MG63 (cell line): Measurements from ENCODE around the gene ZNF350. TPM values are rescaled to one million over a fixed set of nuclear protein-coding genes. Genes with fewer than 3 reads are reported as not detected.
"Not testable (repeated sequence)": the region's sequence is repeated elsewhere in the genome, so short reads cannot be mapped to it uniquely, and the experiment has no call there.

Experiments used
- DNase-seq: peaks from one replicate; pipeline ENCODE4 v3.0.0-alpha.2; 2020
- H3K27me3 ChIP-seq: fragments of 250-450 bp; sonication (Bioruptor Pico); 2 replicates; pipeline ENCODE4 v1.5.1; 2020; ENCODE audit warnings: mild to moderate bottlenecking, moderate library complexity
- H3K36me3 ChIP-seq: fragments of 250-450 bp; sonication (Bioruptor Pico); 2 replicates; pipeline ENCODE4 v1.5.1; 2020; ENCODE audit warnings: mild to moderate bottlenecking, moderate library complexity
- H3K4me3 ChIP-seq: fragments of 250-450 bp; sonication (Bioruptor Pico); 2 replicates; pipeline ENCODE4 v1.5.1; 2020; ENCODE audit warnings: mild to moderate bottlenecking, moderate library complexity
- H3K9me3 ChIP-seq: fragments of 250-450 bp; sonication (Bioruptor Pico); 2 replicates; pipeline ENCODE4 v1.5.1; 2020; ENCODE audit warnings: mild to moderate bottlenecking, moderate library complexity
- total RNA-seq: library from RNA; depleted of rRNA; stranded (reverse); fragments of >200 nt; shearing (Covaris generic); gene quantifications from 2 replicates; pipeline ENCODE4 v1.2.3, GENCODE V29; 2014; ENCODE audit warnings: low replicate concordance

Gene ZNF350
- total RNA-seq, 1 experiment from 2014 or later = 4.8 TPM

- Histone ChIP-seq H3K36me3 (peaks cover 11% of the 10 kb centered on the region), H3K4me3 (no peak overlapping the region), H3K27me3 (no peaks in the 10 kb centered on the region), H3K9me3 (peaks cover 25% of the 10 kb centered on the region)
- no peak for DNase-seq
These were observed 6.4 kb downstream of the ZNF350 start for GRCh38 chr19:51980116-51980736.

DNA sequence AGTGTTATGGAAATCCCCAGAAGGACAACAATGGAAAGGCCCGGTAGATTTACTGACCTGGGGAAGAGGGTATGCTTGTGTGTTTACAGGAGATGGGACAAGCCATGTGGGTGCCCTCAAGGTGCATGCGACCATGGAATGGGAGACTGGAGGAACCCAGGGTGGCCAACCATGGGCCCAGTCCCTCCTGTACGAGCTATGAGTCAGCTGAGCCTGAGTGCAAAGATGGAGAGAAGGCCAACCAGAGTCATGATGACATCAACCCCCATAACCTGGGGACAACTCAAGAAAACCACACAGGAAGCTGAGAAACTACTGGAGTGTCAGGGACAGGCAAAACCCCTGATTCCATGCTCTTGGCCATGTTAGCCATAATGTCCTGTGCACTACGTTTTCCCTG, 7.8 kb downstream of the ZNF350 start:
- H3K36me3 ChIP-seq = peaks cover 17% of the 10 kb centered on the region
- no peak for DNase-seq
- peaks cover 24% of the 10 kb centered on the region for H3K9me3 ChIP-seq
- no peaks in the 10 kb centered on the region for H3K27me3 ChIP-seq
- H3K4me3 ChIP-seq = no peak overlapping the region

- DNase-seq = no peak
- Histone ChIP-seq H3K27me3 (no peaks in the 10 kb centered on the region), H3K36me3 (peaks cover 32% of the 10 kb centered on the region), H3K4me3 (no peak overlapping the region), H3K9me3 (peaks cover 23% of the 10 kb centered on the region)
These were observed 9.3 kb downstream of the ZNF350 start for GRCh38 chr19:51977346-51977745.

DNA sequence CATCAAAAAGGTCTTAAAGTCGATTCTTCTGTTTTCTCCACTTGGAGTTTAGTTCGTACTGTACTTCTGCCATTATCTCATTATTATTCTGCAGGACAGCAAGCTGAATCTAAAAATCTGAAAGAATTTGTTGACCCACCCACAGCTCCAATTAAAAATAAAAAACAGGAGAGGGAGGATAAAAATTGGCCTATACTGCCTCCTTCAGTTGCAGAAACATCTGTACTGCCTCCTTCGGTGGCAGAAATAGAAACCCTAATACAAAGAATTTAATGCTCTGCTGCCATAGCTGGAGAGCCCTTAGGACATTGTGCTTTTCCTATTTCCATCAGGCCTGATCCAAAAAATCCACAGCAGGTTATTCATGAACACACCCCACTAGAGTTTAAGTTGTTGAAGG, 9.8 kb downstream of the ZNF350 start:
- no peak for DNase-seq
- H3K4me3 ChIP-seq = no peak overlapping the region
- peaks cover 21% of the 10 kb centered on the region for H3K9me3 ChIP-seq
- H3K36me3 ChIP-seq = peaks cover 35% of the 10 kb centered on the region
- no peaks in the 10 kb centered on the region for H3K27me3 ChIP-seq

- DNase-seq, H3K27me3 ChIP-seq, H3K4me3 ChIP-seq: not testable (repeated sequence)
- Histone ChIP-seq H3K9me3 (peaks cover 26% of the 10 kb centered on the region), H3K36me3 (peaks cover 44% of the 10 kb centered on the region)
These were observed 10.9 kb downstream of the ZNF350 start for GRCh38 chr19:51975787-51976186.

DNA sequence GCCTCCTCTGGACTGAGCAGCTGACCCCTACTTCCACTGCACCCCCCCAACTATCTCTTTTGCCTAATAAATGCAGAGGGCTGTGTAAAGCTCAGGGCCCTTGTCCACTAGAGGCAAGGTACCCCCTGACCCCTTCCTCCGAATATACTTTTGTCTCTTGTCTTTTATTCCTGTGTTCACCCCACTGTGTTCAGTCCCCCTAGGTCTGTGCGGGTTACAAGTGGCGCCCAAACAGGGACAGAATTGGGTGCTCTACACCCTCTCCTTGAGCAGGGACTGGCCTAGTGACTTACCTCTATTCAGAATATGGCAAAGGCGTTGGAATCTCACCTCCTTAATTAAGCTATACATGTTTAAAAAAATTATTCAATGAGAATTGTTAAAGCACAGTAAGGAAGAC, 15.0 kb downstream of the ZNF350 start:
- H3K9me3 ChIP-seq = peaks cover 51% of the 10 kb centered on the region
- no peak overlapping the region for H3K4me3 ChIP-seq
- H3K36me3 ChIP-seq = peaks cover 70% of the 10 kb centered on the region
- DNase-seq = peak; percentile 23
- no peaks in the 10 kb centered on the region for H3K27me3 ChIP-seq

DNA sequence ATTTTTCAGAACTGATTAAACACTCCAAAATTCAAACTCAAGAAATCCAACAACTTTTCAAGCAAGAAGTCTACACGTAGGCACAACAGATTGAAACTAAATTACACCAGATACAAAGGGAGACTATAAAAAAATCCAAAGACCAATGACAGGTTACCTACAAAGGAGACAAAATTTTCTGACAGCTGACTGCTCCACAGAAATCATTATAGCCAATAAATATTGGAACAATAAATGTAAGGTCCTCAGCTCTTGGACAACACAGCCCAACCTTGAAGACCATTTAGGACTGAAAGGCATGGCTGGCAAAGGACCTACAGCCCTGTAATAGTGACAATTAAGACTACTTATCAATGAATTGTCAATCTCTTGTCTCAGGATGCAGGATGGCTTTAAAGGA, 15.9 kb downstream of the ZNF350 start:
- Histone ChIP-seq H3K9me3 (peaks cover 55% of the 10 kb centered on the region), H3K36me3 (peaks cover 79% of the 10 kb centered on the region)

DNA sequence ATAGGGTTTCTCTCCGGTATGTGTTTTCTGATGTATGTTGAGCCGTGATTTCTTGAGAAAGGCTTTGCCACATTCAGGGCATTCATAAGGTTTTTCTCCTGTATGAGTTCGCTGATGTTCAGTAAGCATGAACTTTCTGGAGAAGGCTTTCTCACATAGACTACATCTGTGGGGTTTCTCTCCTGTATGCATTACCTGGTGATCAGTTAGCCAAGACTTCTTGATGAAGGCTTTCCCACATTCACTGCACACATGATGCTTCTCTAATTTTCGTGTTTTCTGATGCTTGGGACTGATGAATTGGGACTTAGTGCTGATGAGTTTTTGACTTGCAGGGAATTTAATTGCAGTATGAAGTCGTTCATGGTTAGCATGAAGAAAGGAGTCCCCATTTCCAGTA, 21.1 kb downstream of the ZNF350 start:
- H3K27me3 ChIP-seq = no peaks in the 10 kb centered on the region
- H3K9me3 ChIP-seq = peaks cover 49% of the 10 kb centered on the region
- peaks cover 56% of the 10 kb centered on the region for H3K36me3 ChIP-seq
- H3K4me3 ChIP-seq = no peak overlapping the region
- DNase-seq = no peak

More for the DNA sequence above, 15.9 kb downstream of the ZNF350 start:
- DNase-seq = no peak
- Histone ChIP-seq H3K27me3 (no peaks in the 10 kb centered on the region), H3K4me3 (no peak overlapping the region)

GRCh38 chr19:51960621-51961233, 25.9 kb downstream of the ZNF350 start:
- H3K4me3 ChIP-seq, DNase-seq, H3K27me3 ChIP-seq: not testable (repeated sequence)
- Histone ChIP-seq H3K9me3 (peaks cover 20% of the 10 kb centered on the region), H3K36me3 (peaks cover 19% of the 10 kb centered on the region)

GRCh38 chr19:51959791-51960190, 26.8 kb downstream of the ZNF350 start:
- no peak overlapping the region for H3K4me3 ChIP-seq
- H3K9me3 ChIP-seq = peaks cover 13% of the 10 kb centered on the region; the same call in 1 of the 2 replicates
- H3K27me3 ChIP-seq = no peaks in the 10 kb centered on the region
- peaks cover 10% of the 10 kb centered on the region for H3K36me3 ChIP-seq
- no peak for DNase-seq

DNA sequence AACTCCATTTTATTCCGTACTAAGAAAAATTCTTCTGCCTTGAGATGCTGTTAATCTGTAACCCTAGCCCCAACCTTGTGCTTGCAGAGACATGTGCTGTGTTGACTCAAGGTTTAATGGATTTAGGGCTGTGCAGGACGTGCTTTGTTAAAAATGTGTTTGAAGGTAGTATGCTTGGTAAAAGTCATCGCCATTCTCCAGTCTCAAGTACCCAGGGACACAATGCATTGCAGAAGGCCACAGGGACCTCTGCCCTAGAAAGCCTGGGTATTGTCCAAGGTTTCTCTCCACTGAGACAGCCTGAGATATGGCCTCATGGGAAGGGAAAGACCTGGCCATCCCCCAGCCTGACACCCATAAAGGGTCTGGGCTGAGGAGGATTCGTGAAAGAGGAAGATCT, 28.8 kb downstream of the ZNF350 start:
- not testable (repeated sequence) for H3K36me3 ChIP-seq

DNA sequence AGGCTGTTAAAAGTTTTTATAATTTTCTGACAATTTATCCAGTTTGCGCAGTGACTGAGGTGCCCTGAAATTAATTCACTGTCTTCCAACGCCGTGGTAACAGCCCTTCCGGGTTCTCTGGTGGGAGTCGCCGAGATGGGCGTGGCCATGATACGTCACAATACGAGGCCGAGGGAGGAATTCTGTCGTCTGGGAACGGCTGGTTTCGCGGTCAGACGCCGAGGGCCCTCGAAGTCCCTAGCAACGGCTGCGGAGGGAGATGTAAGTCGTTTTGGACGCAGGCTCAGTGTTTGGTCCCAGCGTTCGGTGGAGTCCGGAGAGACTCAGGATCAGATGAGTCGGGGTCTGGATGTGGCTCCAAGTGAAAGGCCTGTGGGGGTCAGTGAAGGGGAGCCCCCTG, 37.7 kb downstream of the ZNF350 start:
- Histone ChIP-seq H3K27me3 (no peaks in the 10 kb centered on the region), H3K4me3 (no peak overlapping the region), H3K36me3 (peaks cover 22% of the 10 kb centered on the region), H3K9me3 (peaks cover 35% of the 10 kb centered on the region)
- DNase-seq = no peak

More for the DNA sequence above, 28.8 kb downstream of the ZNF350 start:
- not testable (repeated sequence) for DNase-seq, H3K4me3 ChIP-seq, H3K9me3 ChIP-seq, H3K27me3 ChIP-seq

DNA sequence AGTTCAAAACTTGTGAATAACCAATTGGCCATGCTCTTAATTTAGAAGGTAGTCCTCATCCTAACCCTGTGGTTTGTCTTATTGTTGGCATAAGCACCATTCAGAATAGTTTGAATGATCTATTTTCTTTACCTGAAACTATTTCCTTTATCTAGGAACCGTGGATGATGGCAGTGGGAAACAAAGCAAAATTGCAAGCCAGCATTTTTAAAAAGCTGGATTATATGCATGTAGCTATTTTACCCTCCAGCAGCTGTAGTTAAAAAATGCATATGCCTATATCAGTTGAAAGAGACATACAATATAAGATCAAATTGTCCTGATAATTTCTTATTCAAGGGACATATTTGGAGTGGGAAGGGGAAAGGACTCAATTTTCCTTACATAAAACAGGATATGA, 40.0 kb downstream of the ZNF350 start:
- H3K27me3 ChIP-seq = no peaks in the 10 kb centered on the region
- peaks cover 43% of the 10 kb centered on the region for H3K36me3 ChIP-seq
- H3K4me3 ChIP-seq = no peak overlapping the region
- DNase-seq = no peak
- peaks cover 49% of the 10 kb centered on the region for H3K9me3 ChIP-seq

- DNase-seq = no peak
- Histone ChIP-seq H3K36me3 (peaks cover 59% of the 10 kb centered on the region), H3K9me3 (peaks cover 52% of the 10 kb centered on the region)
These were observed 41.7 kb downstream of the ZNF350 start for GRCh38 chr19:51944798-51945552.

GRCh38 chr19:51938936-51939335, 47.7 kb downstream of the ZNF350 start:
- H3K36me3 ChIP-seq = peaks cover 69% of the 10 kb centered on the region
- no peak for DNase-seq
- no peak overlapping the region for H3K4me3 ChIP-seq
- no peaks in the 10 kb centered on the region for H3K27me3 ChIP-seq
- peaks cover 21% of the 10 kb centered on the region for H3K9me3 ChIP-seq

More at GRCh38 chr19:51944798-51945552, 41.7 kb downstream of the ZNF350 start:
- no peaks in the 10 kb centered on the region for H3K27me3 ChIP-seq
- H3K4me3 ChIP-seq = no peak overlapping the region

- no peak overlapping the region for H3K4me3 ChIP-seq
- DNase-seq = no peak
- peaks cover 46% of the 10 kb centered on the region for H3K36me3 ChIP-seq
- H3K9me3 ChIP-seq = peaks cover 23% of the 10 kb centered on the region
- H3K27me3 ChIP-seq = no peaks in the 10 kb centered on the region
These were observed 54.7 kb downstream of the ZNF350 start for GRCh38 chr19:51931921-51932320.

GRCh38 chr19:51927859-51928258, 58.8 kb downstream of the ZNF350 start:
- H3K4me3 ChIP-seq = peak overlapping the region; percentile 85
- H3K27me3 ChIP-seq = no peaks in the 10 kb centered on the region
- peaks cover 30% of the 10 kb centered on the region for H3K9me3 ChIP-seq
- peaks cover 25% of the 10 kb centered on the region for H3K36me3 ChIP-seq
- no peak for DNase-seq
